Neural cell (in vitro differentiated cells): ENCODE data around the gene TM2D3.

Source experiments
- CTCF ChIP-seq: fragments of 450-650 bp; IDR thresholded peaks from 2 replicates; pipeline ENCODE4 v1.5.1; 2014; ENCODE audit warnings: antibody characterized with exemption, mild to moderate bottlenecking, moderate library complexity; ENCODE audit not compliant: poor library complexity, severe bottlenecking
- EP300 ChIP-seq: fragments of 450-650 bp; conservative IDR thresholded peaks from 2 replicates; pipeline ENCODE4 v1.6.1; 2014; ENCODE audit warnings: antibody characterized with exemption, mild to moderate bottlenecking, moderate library complexity; ENCODE audit not compliant: poor library complexity, severe bottlenecking
- EZH2 ChIP-seq: fragments of 200-600, 300-800 bp; shearing (Covaris generic), sonication (generic); IDR thresholded peaks from 2 replicates; pipeline ENCODE4 v1.6.1; 2014; ENCODE audit warnings: antibody characterized with exemption, low read length, borderline replicate concordance, mild to moderate bottlenecking; ENCODE audit not compliant: insufficient read depth, poor library complexity, severe bottlenecking
- MXI1 ChIP-seq: fragments of 450-650 bp; conservative IDR thresholded peaks from 2 replicates; pipeline ENCODE4 v1.6.1; 2014; ENCODE audit warnings: antibody characterized with exemption, mild to moderate bottlenecking; ENCODE audit not compliant: poor library complexity, severe bottlenecking
- POLR2AphosphoS5 ChIP-seq: IDR thresholded peaks from 2 replicates; pipeline ENCODE4 v1.6.1; 2012
- RAD21 ChIP-seq: fragments of 450-650 bp; conservative IDR thresholded peaks from 2 replicates; pipeline ENCODE4 v1.6.1; 2014; ENCODE audit warnings: antibody characterized with exemption, mild to moderate bottlenecking, moderate library complexity
- SMC3 ChIP-seq: fragments of 450-650 bp; conservative IDR thresholded peaks from 2 replicates; pipeline ENCODE4 v1.6.1; 2014; ENCODE audit warnings: antibody characterized with exemption, mild to moderate bottlenecking, moderate library complexity; ENCODE audit not compliant: poor library complexity
- TAF1 ChIP-seq: IDR thresholded peaks from 2 replicates; pipeline ENCODE4 v1.6.1; 2012; ENCODE audit warnings: low read depth

GRCh38 chr15:101641894-101642293, 10.3 kb downstream of the TM2D3 start:
- TF ChIP-seq CTCF, result no peak
- TF ChIP-seq TAF1, result no peak
- no peak for TF ChIP-seq EZH2
- TF ChIP-seq SMC3, result no peak
- no peak for TF ChIP-seq MXI1
- TF ChIP-seq RAD21, result no peak
- TF ChIP-seq POLR2AphosphoS5, result no peak
- TF ChIP-seq EP300, result no peak
